ACHN (cell line): Measurements from ENCODE around the gene A4GALT.
A peak's percentile ranks its signal among the peaks of the same experiment; 100 is the strongest.

Experiments
- DNase-seq: peaks from one replicate; pipeline ENCODE4 v3.0.0-alpha.2; 2015
- in situ Hi-C: cut with HindIII; loops from 2 replicates; pipeline ENCODE4 v1.10.0; 2017; ENCODE audit warnings: low sequenced_read_pairs, low pct_ligation_motif_present, low pct_unique_long_range_greater_than_20kb

The A4GALT gene

GRCh38 chr22:42714308-42714707 lies 6.4 kb downstream of the A4GALT start:
- in situ Hi-C loops, result no loop called here
- no peak for DNase-seq

GRCh38 chr22:42711895-42712837 lies 8.5 kb downstream of the A4GALT start:
- in situ Hi-C loops, result no loop called here
- no peak for DNase-seq

DNA sequence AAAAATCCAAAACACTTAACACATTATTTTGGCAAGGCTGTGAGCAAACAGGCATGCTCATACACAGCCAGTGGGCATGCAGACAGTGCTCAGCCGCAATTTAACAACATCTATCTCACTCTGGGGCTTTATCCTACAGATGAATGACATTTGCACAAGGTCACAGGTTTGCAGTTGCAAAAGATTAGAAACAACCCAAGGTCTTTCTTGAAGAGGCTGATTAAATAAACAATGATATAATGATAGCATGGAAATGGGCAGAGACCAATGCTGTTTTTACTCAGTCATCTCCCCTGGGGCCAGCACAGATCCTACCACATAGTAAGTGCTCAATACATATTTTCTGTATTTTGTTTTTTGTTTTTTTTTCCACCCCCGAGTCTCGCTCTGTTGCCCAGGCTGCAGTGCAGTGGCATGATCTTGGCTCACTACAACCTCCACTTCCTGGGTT lies 9.4 kb downstream of the A4GALT start:
- in situ Hi-C loops, result no loop called here

DNA sequence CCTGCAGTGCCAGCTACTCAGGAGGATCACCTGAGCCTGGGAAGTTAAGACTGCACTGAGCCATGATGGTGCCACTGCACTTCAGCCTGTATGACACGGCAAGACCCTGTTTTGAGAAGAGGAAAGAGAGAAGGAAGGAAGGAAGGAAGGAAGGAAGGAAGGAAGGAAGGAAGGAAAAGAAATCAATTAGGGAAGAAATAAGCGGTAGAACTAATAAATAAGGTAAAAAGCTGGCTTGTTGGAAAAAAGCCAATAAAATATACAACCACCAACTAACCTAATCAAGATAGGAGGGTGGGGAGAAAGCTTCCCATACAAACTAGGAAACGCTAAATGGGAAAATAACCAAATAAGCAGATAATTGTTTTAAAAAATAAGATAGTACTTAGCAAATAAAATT lies 12.3 kb downstream of the A4GALT start:
- no peak for DNase-seq
- in situ Hi-C loops, result no loop called here

More for the DNA sequence above, 9.4 kb downstream of the A4GALT start:
- DNase-seq, result no peak

GRCh38 chr22:42707496-42707895 lies 13.2 kb downstream of the A4GALT start:
- no peak for DNase-seq
- in situ Hi-C loops, result no loop called here

DNA sequence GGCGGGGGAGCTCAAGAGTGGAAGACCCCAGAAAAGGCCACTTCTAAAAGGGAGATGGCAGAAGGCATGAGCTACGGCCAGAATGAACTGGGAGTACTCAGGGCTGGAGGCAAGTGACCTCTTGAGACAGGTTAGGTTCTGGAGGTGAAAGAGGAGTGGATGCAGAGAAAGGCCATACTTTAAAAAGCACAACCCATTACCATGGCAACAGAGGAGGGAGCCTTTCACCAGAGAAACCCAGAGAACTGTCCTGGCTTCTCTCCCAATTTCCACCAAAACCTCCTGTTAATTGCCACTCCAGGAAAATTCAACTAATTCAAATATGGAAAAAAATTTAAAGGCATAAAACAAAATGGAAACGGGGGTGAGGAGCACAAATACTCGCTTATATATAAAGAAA lies 15.8 kb downstream of the A4GALT start:
- in situ Hi-C loops, result no loop called here
- no peak for DNase-seq

DNA sequence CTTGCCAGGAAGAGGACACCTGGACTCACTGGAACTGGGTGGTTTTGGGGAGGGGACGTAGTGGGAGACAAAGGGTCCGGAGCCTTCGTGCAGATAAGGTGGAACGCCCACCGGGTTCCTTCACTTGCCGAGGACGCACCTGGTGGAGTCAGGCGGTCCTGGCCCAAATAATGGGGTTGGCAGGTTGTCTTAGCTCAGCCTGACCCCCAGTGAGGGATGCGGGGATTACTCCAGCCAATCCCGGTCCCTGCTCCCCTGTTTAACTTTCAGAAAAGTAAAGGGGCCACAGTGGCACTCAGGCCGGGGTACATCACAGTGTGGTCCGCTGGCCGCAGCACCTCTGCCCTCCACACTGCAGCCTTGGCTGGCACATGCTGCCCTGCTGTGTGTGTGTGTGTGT lies 18.0 kb downstream of the A4GALT start:
- in situ Hi-C loops, result no loop called here
- DNase-seq, result no peak

DNA sequence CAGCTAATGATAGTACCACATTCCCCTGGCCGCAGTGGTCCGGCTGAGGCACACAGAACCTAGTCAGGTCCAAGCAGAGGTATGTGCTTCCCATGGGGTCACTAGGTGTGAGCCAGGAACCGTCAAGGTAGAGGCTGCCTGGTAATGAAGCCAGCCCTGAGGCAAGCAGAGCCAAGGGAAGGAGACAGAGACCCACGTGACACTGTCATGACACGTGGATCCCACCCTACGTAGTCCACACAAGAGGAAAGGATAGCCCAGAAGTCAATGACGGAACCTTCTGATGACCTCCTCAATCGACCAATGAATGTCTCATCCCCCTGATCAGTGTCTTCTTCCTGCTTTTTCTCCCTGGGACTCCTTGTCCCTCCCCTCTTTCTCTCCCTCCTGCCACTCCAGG lies 19.0 kb downstream of the A4GALT start:
- in situ Hi-C loops, result no loop called here
- DNase-seq, result no peak

DNA sequence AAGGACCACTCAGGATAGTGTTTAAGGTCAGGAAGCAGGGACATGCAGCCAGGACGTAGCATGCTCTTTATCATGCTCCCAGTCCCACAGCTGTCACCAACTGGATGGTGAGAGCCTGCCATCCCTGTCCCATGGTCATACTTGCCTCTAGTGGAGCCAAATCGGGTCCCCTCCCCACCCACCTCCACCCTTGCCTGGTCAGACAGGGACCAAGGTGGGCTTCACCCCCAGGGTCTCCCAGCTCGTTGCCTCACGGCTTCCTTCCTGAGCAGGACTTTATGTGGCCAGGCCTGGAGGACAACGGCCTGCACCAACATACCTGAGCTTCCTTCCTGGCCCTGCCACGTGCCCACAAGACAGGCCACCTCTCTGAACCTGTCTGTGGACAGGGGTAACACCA lies 19.8 kb downstream of the A4GALT start:
- in situ Hi-C loops, result no loop called here

GRCh38 chr22:42700355-42700754 lies 20.3 kb downstream of the A4GALT start:
- DNase-seq, result no peak
- in situ Hi-C loops, result no loop called here

More for the DNA sequence above, 19.8 kb downstream of the A4GALT start:
- DNase-seq, result no peak

GRCh38 chr22:42699976-42700352 lies 20.7 kb downstream of the A4GALT start:
- in situ Hi-C loops, result no loop called here
- no peak for DNase-seq

GRCh38 chr22:42699281-42699975 lies 21.2 kb downstream of the A4GALT start:
- no peak for DNase-seq
- in situ Hi-C loops, result no loop called here

DNA sequence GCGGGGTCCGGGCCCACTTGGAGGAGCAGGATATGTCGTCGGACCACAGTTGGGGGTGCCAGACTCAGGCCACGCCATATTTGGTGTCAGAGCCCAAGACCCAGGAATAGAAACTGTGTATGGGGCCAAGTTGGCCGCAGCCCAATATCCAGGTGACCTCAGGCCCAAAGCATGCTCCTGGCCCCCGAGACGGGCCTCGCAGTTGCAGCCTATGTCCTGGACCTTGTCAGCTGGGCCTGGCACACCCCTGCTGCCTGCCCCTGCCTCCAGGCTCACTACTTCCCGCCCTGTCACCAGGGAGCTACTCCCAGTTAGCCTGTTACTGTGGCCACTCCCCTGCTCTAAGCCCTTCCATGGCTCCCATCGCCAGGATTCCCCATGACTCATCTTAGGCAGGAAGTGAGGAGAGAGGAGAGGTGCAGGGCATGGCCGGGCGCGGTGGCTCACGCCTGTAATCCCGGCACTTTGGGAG lies 23.1 kb downstream of the A4GALT start:
- in situ Hi-C loops, result no loop called here
- peak; percentile 59 for DNase-seq

DNA sequence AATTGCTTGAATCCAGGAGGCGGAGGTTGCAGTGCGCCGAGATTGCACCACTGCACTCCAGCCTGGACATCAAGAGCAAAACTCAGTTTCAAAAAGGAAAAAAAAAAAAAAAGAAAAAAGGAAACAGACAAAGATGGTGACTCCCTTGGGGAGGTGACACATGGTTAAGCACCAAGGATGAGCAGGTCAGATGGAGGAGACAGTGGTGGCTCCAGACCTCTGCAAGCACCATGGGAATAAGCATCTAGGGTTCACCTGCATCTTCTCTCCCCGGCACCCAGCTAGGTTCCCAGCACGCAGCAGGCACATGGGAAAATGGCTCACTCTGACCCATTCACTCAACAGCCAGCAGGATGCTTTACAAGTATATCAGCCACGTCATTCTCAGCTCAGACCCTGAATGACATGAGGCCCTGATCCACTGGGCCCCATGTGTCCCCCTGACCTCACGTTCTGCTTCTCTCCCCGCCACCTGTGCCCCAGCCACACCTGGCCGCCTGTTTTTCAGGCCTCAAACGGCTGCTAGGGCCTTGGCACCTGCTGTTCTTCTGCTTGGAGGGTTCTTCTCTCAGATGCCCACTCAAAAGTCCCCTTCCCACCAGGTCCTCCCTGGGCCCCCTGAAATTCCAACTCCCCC lies 24.2 kb downstream of the A4GALT start:
- in situ Hi-C loops, result no loop called here
- DNase-seq, result no peak

GRCh38 chr22:42695294-42695693 lies 25.4 kb downstream of the A4GALT start:
- in situ Hi-C loops, result no loop called here
- DNase-seq, result no peak

GRCh38 chr22:42693763-42694683 lies 26.6 kb downstream of the A4GALT start:
- in situ Hi-C loops, result no loop called here
- DNase-seq, result no peak

DNA sequence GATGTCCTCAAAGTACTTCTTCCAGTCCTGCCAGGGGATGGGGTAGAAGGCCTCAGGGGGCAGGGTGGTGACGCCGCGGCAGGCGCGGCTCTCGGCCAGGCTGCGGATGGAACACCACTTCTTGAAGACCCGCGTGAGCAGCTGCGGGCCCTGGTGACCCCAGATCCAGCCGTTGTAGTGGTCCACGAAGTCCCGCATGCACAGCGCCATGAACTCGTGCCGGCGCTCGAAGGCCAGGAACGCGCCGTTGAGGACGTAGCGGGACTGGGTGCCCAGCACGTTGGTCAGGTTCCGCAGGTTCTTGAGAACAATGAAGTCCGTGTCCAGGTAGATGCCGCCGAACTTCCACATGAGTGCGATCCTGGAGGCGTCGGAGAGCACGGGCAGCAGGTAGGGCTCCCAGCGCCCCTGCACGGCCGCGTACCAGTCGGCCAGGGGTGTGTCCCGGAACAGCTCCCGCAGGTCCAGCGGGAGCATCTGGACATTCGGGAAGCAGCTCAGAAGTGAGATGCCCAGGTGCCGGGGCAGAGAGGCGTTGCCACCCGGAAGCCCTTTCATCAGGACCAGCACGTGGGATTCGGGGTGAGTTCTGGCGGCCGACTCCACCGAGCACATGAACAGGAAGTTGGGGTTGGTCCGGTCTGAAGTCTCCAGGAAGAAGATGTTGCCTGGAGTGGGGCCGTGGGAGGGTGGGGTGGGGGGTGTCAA lies 27.5 kb downstream of the A4GALT start:
- no peak for DNase-seq
- in situ Hi-C loops, result no loop called here
